Testis (tissue), 2 donors: ENCODE results near the gene FHOD3.

Experiments
- CTCF ChIP-seq, 3 experiments: fragments of 450-650 bp in 2 of 3; fragments of 200-600 bp in 1 of 3; sonication (generic) in 1 of 3; IDR thresholded peaks; one replicate each; pipeline ENCODE4 v1.5.1; 2016 to 2019; ENCODE audit warnings: antibody characterized with exemption in 3 of 3, mild to moderate bottlenecking in 2 of 3, moderate library complexity in 1 of 3
- POLR2A ChIP-seq: fragments of 450-650 bp; IDR thresholded peaks from one replicate; pipeline ENCODE4 v1.6.1; 2017; ENCODE audit warnings: antibody characterized with exemption, mild to moderate bottlenecking, moderate library complexity

GRCh38 chr18:36649205-36649604, 351.7 kb downstream of the FHOD3 start:
- TF ChIP-seq POLR2A: no peak
- no peak for TF ChIP-seq CTCF (IDR thresholded peaks at IDR 0.05)
